Activated effector memory CD4-positive, alpha-beta T cell treated with Interleukin-2 at 50 U/mL for 16 hours (primary cell): Measurements from ENCODE around the gene OSTM1.

Experiments used
- DNase-seq: peaks from one replicate; pipeline ENCODE4 v3.0.0-alpha.2; 2020

Gene OSTM1

GRCh38 chr6:108074359-108075144 lies at the start of gene OSTM1:
TSS of gene OSTM1 (minus strand) at chr6:108074741. CDS start at chr6:108074651, 90 bp downstream.
- DNase-seq = peak; percentile 92

- DNase-seq = no peak
Observed at GRCh38 chr6:108123946-108124345, 49.4 kb upstream of the OSTM1 start.

- no peak for DNase-seq
Observed at GRCh38 chr6:108123481-108123929, 49.0 kb upstream of the OSTM1 start.

- no peak for DNase-seq
Observed at GRCh38 chr6:108121612-108122011, 47.1 kb upstream of the OSTM1 start.

- no peak for DNase-seq
Observed at GRCh38 chr6:108120311-108120710, 45.8 kb upstream of the OSTM1 start.

- DNase-seq = no peak
Observed at GRCh38 chr6:108119769-108120141, 45.2 kb upstream of the OSTM1 start.

GRCh38 chr6:108118810-108119768 lies 44.5 kb upstream of the OSTM1 start:
- DNase-seq = no peak

GRCh38 chr6:108118359-108118724 lies 43.8 kb upstream of the OSTM1 start:
- DNase-seq = no peak

- DNase-seq = peak; percentile 8
Observed at GRCh38 chr6:108117427-108118358, 43.2 kb upstream of the OSTM1 start.

- DNase-seq = no peak
Observed at GRCh38 chr6:108116546-108117426, 42.2 kb upstream of the OSTM1 start.

GRCh38 chr6:108115598-108116058 lies 41.1 kb upstream of the OSTM1 start:
- DNase-seq = no peak

GRCh38 chr6:108114841-108115597 lies 40.5 kb upstream of the OSTM1 start:
- no peak for DNase-seq

GRCh38 chr6:108113557-108114519 lies 39.3 kb upstream of the OSTM1 start:
- DNase-seq = no peak

GRCh38 chr6:108108374-108108773 lies 33.8 kb upstream of the OSTM1 start:
- DNase-seq = no peak

GRCh38 chr6:108107102-108107501 lies 32.6 kb upstream of the OSTM1 start:
- DNase-seq = no peak

- DNase-seq = no peak
Observed at GRCh38 chr6:108106694-108107093, 32.2 kb upstream of the OSTM1 start.

GRCh38 chr6:108106261-108106660 lies 31.7 kb upstream of the OSTM1 start:
- DNase-seq = no peak

- DNase-seq = no peak
Observed at GRCh38 chr6:108105571-108105970, 31.0 kb upstream of the OSTM1 start.

- no peak for DNase-seq
Observed at GRCh38 chr6:108102965-108103364, 28.4 kb upstream of the OSTM1 start.
